ENCODE measurements around the gene SLC35F1. TPM values are rescaled to one million over a fixed set of nuclear protein-coding genes. Genes with fewer than 3 reads are reported as not detected.

Gene SLC35F1
- total RNA-seq, 1 donor from 2014 or later: not detected

GRCh38 chr6:118042855-118043254, 135.8 kb downstream of the SLC35F1 start:
- TF ChIP-seq CTCF (IDR thresholded peaks at IDR 0.05): no peak
- H3K36me3 ChIP-seq: no peaks in the 10 kb centered on the region
- no peaks in the 10 kb centered on the region for H3K9me3 ChIP-seq
- no peak overlapping the region for H3K4me3 ChIP-seq
- DNase-seq (ENCODE audit: low spot score in 2 of 2): no peak
- intact Hi-C loops (cut with DNase I): no loop called here
- H3K27ac ChIP-seq: no peak overlapping the region
- H3K4me1 ChIP-seq: no peaks in the 10 kb centered on the region
- no peaks in the 10 kb centered on the region for H3K27me3 ChIP-seq

GRCh38 chr6:118044275-118044674, 137.2 kb downstream of the SLC35F1 start:
- intact Hi-C loops (cut with DNase I): no loop called here
- Histone ChIP-seq H3K27me3 (no peaks in the 10 kb centered on the region), H3K4me1 (no peaks in the 10 kb centered on the region), H3K36me3 (no peaks in the 10 kb centered on the region), H3K4me3 (no peak overlapping the region), H3K9me3 (no peaks in the 10 kb centered on the region), H3K27ac (no peak overlapping the region)
- no peak for TF ChIP-seq CTCF (IDR thresholded peaks at IDR 0.05)
- DNase-seq (ENCODE audit: low spot score in 2 of 2): no peak

- no peak overlapping the region for H3K27ac ChIP-seq
- intact Hi-C loops (cut with DNase I): no loop called here
- no peaks in the 10 kb centered on the region for H3K36me3 ChIP-seq
- no peak overlapping the region for H3K4me3 ChIP-seq
- TF ChIP-seq CTCF (IDR thresholded peaks at IDR 0.05): no peak
- H3K9me3 ChIP-seq: no peaks in the 10 kb centered on the region
- DNase-seq (ENCODE audit: low spot score in 2 of 2): no peak
- no peaks in the 10 kb centered on the region for H3K27me3 ChIP-seq
- no peaks in the 10 kb centered on the region for H3K4me1 ChIP-seq
These were observed 147.0 kb downstream of the SLC35F1 start for GRCh38 chr6:118054082-118054481.

- DNase-seq (ENCODE audit: low spot score in 2 of 2): no peak
- Histone ChIP-seq H3K27me3 (no peaks in the 10 kb centered on the region), H3K9me3 (no peaks in the 10 kb centered on the region), H3K4me1 (no peaks in the 10 kb centered on the region), H3K27ac (no peak overlapping the region), H3K4me3 (no peak overlapping the region), H3K36me3 (no peaks in the 10 kb centered on the region)
- no peak for TF ChIP-seq CTCF (IDR thresholded peaks at IDR 0.05)
- intact Hi-C loops (cut with DNase I): no loop called here
These were observed 154.6 kb downstream of the SLC35F1 start for GRCh38 chr6:118061666-118062065.

GRCh38 chr6:118080547-118080946, 173.5 kb downstream of the SLC35F1 start:
- Histone ChIP-seq H3K9me3 (no peaks in the 10 kb centered on the region), H3K27me3 (no peaks in the 10 kb centered on the region), H3K4me1 (no peaks in the 10 kb centered on the region), H3K4me3 (no peak overlapping the region), H3K36me3 (no peaks in the 10 kb centered on the region), H3K27ac (no peak overlapping the region)
- intact Hi-C loops (cut with DNase I): no loop called here
- no peak for DNase-seq (ENCODE audit: low spot score in 2 of 2)
- TF ChIP-seq CTCF (IDR thresholded peaks at IDR 0.05): no peak

GRCh38 chr6:118083711-118084110, 176.6 kb downstream of the SLC35F1 start:
- H3K4me3 ChIP-seq: no peak overlapping the region
- no peak for TF ChIP-seq CTCF (IDR thresholded peaks at IDR 0.05)
- H3K9me3 ChIP-seq: no peaks in the 10 kb centered on the region
- intact Hi-C loops (cut with DNase I): no loop called here
- H3K27ac ChIP-seq: no peak overlapping the region
- H3K27me3 ChIP-seq: no peaks in the 10 kb centered on the region
- no peaks in the 10 kb centered on the region for H3K36me3 ChIP-seq
- no peak for DNase-seq (ENCODE audit: low spot score in 2 of 2)
- no peaks in the 10 kb centered on the region for H3K4me1 ChIP-seq
